ENCODE data around the gene SSPN. TPM values are rescaled to one million over a fixed set of nuclear protein-coding genes. Genes with fewer than 3 reads are reported as not detected.
"Not testable (repeated sequence)": the region's sequence is repeated elsewhere in the genome, so short reads cannot be mapped to it uniquely, and the experiment has no call there.

The SSPN gene
- polyA plus RNA-seq, 1 donor: 106 TPM

- no peak for DNase-seq (ENCODE audit: low read depth)
Measured at GRCh38 chr12:26229910-26230309, 34.5 kb downstream of the SSPN start.

DNA sequence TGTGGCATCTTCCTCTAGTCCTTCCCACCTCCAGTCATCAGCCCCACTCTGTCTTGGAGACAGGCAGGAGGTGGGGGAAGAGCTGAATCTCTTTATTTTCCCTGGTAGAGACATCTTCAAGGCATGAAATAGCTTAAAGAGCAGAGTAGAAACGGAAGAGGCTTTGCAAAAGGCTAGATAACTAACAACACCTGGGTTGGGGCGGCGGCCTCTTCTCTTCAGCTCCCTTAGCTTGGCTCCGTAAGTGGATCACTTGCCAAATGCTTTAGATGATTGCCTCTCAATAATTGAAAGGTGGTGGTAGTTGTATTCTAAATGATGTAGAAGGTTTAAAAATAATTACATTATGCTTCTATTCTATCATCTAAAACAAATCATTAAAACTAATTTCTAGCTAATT is 36.1 kb downstream of the SSPN start:
- DNase-seq (ENCODE audit: low read depth): no peak

- DNase-seq (ENCODE audit: low read depth): no peak
Measured at GRCh38 chr12:26231921-26232320, 36.5 kb downstream of the SSPN start.

- no peak for DNase-seq (ENCODE audit: low read depth)
Measured at GRCh38 chr12:26233631-26234030, 38.3 kb downstream of the SSPN start.

GRCh38 chr12:26235465-26235864 is 40.1 kb downstream of the SSPN start:
- not testable (repeated sequence) for DNase-seq (ENCODE audit: low read depth)

DNA sequence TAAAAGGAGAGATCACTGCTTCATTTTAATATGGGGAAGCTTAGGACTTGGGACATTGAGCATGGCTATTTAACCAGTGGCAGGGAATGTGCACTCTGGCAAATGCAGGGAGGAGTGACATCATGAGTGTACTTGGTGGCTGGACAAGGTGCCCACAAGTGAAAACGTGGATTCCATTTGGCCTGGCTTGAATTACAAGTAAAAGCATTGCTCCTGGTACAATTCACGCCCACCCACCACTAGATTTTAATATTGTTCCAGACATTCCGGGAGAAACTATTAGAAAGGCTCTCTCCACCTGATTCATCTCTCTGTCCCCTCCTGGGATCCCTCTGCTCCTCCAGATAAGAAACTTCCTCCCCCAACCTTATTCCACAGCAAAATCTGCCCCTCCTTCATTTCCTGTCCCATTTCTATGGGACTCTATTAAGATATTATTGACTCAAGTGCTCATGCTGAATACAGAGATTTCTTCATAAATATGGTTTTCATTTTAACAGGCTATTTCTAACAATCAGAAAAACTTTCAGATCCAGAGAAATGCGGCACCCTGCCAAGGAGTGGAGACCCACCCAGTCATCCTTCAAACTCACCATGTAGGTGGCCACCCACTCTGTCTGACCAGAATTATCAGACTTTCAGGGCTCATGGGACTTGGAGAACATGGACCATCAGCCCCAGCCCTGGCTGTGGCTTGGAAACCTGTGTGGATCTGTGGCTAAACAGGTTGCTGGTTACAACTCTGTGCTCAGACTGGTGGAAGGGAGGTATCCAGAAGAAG is 43.2 kb downstream of the SSPN start:
- DNase-seq (ENCODE audit: low read depth): no peak

GRCh38 chr12:26239122-26239851 is 43.9 kb downstream of the SSPN start:
- DNase-seq (ENCODE audit: low read depth): no peak

DNA sequence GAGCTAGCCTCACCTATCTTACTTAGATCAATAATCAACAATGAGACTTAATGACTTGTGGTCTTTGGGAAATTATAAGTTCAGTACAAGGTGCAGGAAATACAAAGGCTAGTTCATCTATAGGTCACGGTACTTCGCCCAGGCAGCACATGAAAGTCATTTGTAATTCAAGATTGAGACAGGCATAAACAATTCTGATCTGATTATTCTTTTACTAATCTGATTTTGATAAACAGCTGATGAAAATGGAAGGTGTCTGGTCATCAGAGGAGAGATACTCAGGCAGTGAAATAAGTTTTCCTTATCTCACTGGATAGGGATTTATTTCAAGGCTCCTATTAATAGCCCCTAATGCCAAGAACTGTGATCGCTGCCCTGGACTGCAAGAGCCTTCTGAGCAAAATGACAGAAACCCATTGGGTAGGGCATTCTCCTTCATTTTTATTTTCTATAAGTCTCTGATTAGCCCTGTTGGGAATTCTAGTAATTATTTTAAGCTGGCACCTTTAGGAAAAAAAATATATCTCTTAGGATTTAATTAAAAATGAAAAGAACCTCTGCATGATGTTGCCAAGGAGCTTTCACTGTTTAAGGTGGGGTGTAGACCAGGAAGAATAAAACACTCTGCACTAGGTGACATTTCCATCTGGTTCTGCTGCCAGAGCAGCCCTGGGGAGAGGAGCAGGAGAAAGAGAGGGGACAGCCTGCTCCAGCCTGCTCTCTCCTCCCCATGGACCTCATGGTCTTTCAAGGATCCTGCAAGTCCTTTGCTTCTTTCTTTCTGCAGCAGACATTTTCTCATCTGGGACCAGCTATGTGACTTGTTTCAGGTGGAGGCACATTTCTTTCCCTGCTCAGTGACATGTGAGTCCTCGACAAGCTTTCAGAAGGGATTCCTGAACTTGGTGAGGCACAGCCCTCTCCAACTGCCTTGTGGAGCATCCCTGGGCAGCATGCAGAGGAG is 44.8 kb downstream of the SSPN start:
- no peak for DNase-seq (ENCODE audit: low read depth)

- DNase-seq (ENCODE audit: low read depth): no peak
Measured at GRCh38 chr12:26241080-26241479, 45.7 kb downstream of the SSPN start.

- DNase-seq (ENCODE audit: low read depth): no peak
Measured at GRCh38 chr12:26242683-26243082, 47.3 kb downstream of the SSPN start.

- DNase-seq (ENCODE audit: low read depth): no peak
Measured at GRCh38 chr12:26244503-26244902, 49.1 kb downstream of the SSPN start.

DNA sequence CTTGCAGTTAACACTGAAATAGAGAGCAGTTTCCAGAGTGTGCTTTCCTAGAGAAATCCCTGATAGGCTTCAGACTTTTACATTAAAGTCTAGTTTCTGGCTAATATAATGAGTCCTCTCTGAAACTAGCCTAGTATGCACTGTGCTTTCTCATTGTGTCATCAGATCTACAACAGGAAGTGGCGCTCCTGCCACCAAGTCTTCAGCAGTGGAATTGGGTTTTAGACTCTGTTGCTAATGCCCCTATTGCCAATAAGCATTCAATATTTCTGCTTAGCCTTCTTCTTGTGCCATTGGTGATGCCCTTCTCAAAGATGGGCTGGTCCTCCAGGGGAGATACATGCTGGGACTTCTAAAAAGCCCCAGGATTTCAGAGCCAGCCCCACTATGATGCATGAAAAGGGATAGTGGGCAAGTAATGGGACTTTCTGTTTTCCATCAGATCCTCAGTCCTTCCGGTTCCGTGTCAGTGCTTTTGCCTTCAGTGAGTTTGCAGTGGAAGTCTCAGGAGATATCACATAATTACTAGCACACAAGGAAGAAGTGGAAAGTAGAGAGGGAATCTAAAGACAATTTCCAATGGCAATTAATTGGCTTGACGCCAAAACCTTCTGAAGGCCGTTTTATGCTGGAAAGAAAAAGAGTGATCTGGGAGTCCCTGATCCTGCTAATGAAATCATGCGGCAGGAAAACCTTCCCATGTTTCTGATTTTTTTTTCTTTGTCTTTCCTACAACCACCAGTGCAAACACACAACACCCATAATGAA is 50.0 kb downstream of the SSPN start:
- no peak for DNase-seq (ENCODE audit: low read depth)

DNA sequence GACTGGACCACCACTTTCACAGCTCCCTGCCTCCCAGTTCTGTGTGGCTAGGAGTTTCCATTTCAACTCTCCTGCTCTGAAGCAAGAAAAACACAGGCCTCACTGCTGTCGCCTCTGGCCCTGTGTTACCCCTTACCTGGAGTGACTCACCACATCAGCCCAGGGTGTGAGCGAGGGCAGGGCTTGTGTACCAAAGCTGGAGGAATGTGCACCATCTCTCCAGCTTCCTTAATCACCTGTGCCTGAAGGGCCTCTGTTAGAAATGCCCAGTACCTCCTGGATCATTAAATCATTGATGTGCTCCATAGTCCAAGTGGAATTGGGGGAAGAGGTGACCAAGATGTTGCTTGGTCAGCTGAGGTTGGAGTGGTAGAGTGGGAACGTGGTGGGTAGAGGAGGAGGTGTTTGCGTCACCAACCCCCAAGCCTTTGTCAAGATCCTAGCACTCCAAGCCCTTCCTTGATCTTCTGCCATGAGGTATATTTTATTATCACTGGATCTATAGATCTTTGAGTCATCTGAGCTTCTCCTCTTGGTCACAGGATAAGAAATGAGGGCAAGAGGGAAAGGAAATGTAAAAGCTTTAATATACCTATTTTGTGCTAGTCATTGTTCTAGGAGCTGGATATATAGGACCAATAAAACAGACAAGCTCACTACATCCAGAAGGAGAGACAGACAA is 51.3 kb downstream of the SSPN start:
- no peak for DNase-seq (ENCODE audit: low read depth)

GRCh38 chr12:26247873-26248272 is 52.5 kb downstream of the SSPN start:
- no peak for DNase-seq (ENCODE audit: low read depth)

DNA sequence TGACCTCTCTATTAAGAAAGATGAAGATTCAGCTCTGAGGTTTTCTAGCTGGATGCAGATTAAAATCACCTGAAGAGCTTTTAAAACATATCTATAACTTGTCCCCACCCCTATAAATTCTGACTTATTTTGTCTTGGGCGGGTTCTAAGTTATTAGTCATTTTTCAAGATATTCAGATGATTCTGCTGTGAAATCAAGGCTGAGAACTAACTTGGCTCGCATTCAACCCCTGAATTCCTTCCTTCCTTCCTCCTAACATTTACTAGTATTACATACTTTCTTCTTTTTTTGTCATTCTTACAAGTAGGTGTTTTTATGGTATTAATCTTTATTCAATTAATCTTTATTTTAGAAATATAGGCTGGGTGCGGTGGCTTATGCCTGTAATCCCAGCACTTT is 55.4 kb downstream of the SSPN start:
- no peak for DNase-seq (ENCODE audit: low read depth)

DNA sequence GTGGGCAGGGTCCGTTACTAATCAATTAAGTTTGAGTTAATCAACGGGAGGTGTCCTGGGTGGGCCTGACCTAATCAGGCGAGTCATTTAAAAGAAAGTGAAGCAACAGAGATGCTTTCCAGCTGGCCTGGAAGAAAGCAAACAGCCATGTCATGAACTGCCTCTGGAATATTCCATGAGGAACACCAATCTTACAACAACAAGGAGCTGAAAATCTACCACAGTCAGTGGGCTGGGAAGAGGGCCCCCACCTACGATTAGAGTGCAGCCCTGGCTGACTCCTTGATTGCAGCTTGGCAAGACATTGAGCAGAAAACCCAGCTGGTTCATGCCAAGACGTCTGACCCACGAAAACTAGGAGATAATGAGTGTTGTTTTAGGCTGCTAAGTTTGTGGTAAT is 56.2 kb downstream of the SSPN start:
- DNase-seq (ENCODE audit: low read depth): no peak

DNA sequence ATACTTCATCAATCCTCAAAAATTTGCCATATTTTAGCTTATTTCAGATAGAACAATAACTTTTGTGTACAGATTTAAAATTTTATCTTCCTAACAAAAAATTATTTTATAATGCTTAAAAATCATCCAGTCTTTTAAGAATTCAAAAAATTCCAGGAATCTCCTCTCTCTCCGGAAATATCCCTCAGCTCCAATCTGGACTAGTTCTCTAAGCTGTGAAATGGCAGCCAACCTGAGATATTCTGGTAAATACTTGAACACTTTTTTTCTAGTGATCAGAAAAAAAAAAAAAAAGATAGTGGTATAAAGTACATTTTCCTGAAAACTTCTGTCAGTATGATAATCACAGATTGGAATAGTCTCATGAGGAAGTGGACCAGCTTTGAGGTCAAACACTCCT is 57.6 kb downstream of the SSPN start:
- no peak for DNase-seq (ENCODE audit: low read depth)

DNA sequence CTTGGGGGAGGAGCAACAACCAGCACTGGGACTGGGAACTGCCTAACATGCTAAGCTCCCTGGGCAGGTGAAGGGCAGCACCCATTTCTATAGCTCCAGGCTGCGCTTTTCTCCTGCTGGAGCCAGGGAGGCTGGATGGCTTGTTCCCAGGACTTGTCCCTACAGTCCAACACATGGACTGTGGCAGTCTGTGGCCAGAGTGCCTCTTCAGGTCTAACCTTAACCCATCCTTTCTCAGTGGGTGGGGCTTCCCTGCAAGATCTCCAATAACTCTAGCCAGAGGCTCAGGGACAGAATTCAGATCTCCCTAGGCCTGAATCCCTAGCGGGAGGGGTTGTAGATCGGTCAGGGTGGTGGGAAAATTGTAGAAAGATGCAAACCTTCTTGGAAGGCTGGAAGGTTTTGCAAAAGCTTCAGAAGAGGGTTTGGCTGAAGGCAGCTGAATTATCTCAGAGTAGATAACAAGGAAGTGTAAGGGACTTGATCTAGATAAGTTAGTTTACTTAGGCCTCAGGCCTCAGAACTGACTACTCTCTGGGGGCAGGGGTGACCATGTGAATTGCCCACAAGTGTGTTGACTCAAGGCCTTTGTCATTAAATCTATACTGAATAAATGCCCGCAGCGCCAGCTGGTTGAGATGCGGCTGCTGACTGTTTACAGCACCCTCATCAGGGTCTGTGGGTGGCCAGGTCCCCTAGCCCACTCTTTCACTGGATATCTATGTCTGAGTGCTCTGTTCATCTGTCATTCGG is 60.7 kb downstream of the SSPN start:
- DNase-seq (ENCODE audit: low read depth): no peak

DNA sequence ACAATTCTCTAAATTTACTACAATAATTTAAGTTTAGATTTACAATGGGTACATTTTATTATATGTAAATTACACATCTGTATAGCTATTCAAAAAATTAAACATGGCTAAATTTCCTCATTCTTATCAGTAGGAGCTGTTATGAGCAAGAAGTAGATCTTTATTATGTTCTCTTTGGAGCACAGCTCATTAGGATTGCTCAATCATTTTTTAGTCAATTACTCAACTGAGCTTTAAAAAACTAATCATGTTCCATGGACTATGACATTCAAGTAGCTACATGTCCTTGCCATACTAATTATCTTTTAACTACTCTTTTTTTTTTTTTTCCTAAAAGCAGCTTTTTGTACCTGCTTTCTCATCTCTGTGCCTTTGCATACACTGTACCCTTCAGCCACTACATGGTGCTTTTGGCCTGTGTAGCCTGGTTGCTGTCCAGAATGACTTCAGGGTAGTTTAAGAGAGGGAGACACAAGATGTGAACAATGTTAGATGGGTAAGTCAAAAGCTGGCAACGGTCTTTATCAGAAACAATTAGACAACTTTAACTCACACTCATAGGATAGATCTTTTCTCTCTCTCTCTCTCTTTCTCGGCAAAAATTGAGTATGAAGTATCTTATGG is 69.0 kb downstream of the SSPN start:
- DNase-seq (ENCODE audit: low read depth): no peak

- no peak for DNase-seq (ENCODE audit: low read depth)
Measured at GRCh38 chr12:26265606-26266005, 70.2 kb downstream of the SSPN start.
